Subcutaneous adipose tissue (tissue), 4 donors: ENCODE data around the gene FTCD. TPM values are rescaled to one million over a fixed set of nuclear protein-coding genes. Genes with fewer than 3 reads are reported as not detected.

Source experiments
- CTCF ChIP-seq: fragments of 450-650 bp; IDR thresholded peaks from one replicate; pipeline ENCODE4 v1.5.1; 2016; ENCODE audit warnings: low read depth, mild to moderate bottlenecking, control low read depth, antibody characterized with exemption, moderate library complexity
- total RNA-seq, 4 donors: library from RNA; depleted of rRNA; stranded (reverse); fragments of >200 nt; gene quantifications; one replicate each; pipeline ENCODE4 v1.1.0, GENCODE V29; 2016

Gene FTCD
- total RNA-seq, 4 donors from 2014 or later = not detected

GRCh38 chr21:46159841-46160656, 4.7 kb upstream of the FTCD start:
- no peak for TF ChIP-seq CTCF

- TF ChIP-seq CTCF = no peak
Observed at GRCh38 chr21:46159390-46159789, 4.0 kb upstream of the FTCD start.

- no peak for TF ChIP-seq CTCF
Observed at GRCh38 chr21:46158666-46159300, 3.4 kb upstream of the FTCD start.

- no peak for TF ChIP-seq CTCF
Observed at GRCh38 chr21:46157987-46158451, 2.6 kb upstream of the FTCD start.

GRCh38 chr21:46157396-46157986, 2.1 kb upstream of the FTCD start:
- TF ChIP-seq CTCF = no peak

GRCh38 chr21:46156678-46157077, 1.3 kb upstream of the FTCD start:
- TF ChIP-seq CTCF = no peak

- no peak for TF ChIP-seq CTCF
Observed at GRCh38 chr21:46156378-46156645, 933 bp upstream of the FTCD start.
